ENCODE measurements around the gene MICAL3. TPM values are rescaled to one million over a fixed set of nuclear protein-coding genes. Genes with fewer than 3 reads are reported as not detected.

The MICAL3 gene
- total RNA-seq: 34.0 and 44.4 TPM in 2 replicates

GRCh38 chr22:18024276-18024939 is at the start of gene MICAL3:
TSS of gene MICAL3 (minus strand) at chr22:18024561. CDS start at chr22:17906812, 117,749 bp downstream.

GRCh38 chr22:17774206-17774925 is 250.0 kb downstream of the MICAL3 start, which contains the start of gene BID:
TSS of gene BID (minus strand) at chr22:17774469. CDS start at chr22:17750116, 24,353 bp downstream.

Small RNAs within 50 kb of the gene (small RNA-seq; reads per million reads assigned to genes)
- not detected for gene MIR3198-1
- gene MIR648: not detected

Other genes with a start within 250 kb of the MICAL3 start
- gene PEX26, start 53.4 kb upstream of the MICAL3 start, total RNA-seq: 34.3 and 45.3 TPM in 2 replicates
- 3.9 and 5.7 TPM in 2 replicates for gene TUBA8, start 86.2 kb upstream of the MICAL3 start, total RNA-seq
- gene USP18, start 125.6 kb upstream of the MICAL3 start, total RNA-seq: 21.8 and 22.9 TPM in 2 replicates